Panc1 (cell line): ENCODE results near the gene RFC5. TPM values are rescaled to one million over a fixed set of nuclear protein-coding genes. Genes with fewer than 3 reads are reported as not detected.

Experiments used
- ATAC-seq: fragments of 200-7000 bp; cut with Tn5 transposase; 2 replicates; pipeline ENCODE4 v1.9.1; 2020; ENCODE audit warnings: mild to moderate bottlenecking, moderate library complexity
- BruUV-seq: library from RNA; stranded (reverse); fragments of 400-500 nt; replicated peaks from 2 replicates; lab custom pipeline; 2021; lab: Mats Ljungman, UMichigan
- CTCF ChIA-PET: fragments of 300-600 bp; sonication (Branson Sonifier 250); formaldehyde crosslinking; loops from one replicate; lab custom pipeline; 2022; ENCODE audit warnings: antibody characterized with exemption; lab: Charles Lee
- POLR2A ChIA-PET: fragments of 300-600 bp; sonication (Branson Sonifier 250); formaldehyde crosslinking; loops from one replicate; lab custom pipeline; 2022; ENCODE audit warnings: antibody characterized with exemption; lab: Charles Lee
- DNase-seq: peaks from one replicate; pipeline ENCODE4 v3.0.0-alpha.2; 2010; ENCODE audit warnings: low read depth, low spot score
- H3K27ac ChIP-seq: 2 replicates; pipeline ENCODE4 v1.5.1; 2011; ENCODE audit warnings: mild to moderate bottlenecking, low read length, inconsistent platforms
- H3K27me3 ChIP-seq: fragments of 200-500 bp; sonication (Bioruptor generic); 2 replicates; pipeline ENCODE4 v1.6.0; 2014; ENCODE audit warnings: low read length, inconsistent platforms; ENCODE audit not compliant: control insufficient read depth, insufficient read depth
- H3K36me3 ChIP-seq: fragments of 200-500 bp; sonication (Bioruptor generic); 2 replicates; pipeline ENCODE4 v1.5.1; 2014; ENCODE audit warnings: inconsistent platforms, mild to moderate bottlenecking, low read length, moderate library complexity; ENCODE audit not compliant: control insufficient read depth, insufficient read depth
- H3K4me1 ChIP-seq: 2 replicates; pipeline ENCODE4 v1.5.1; 2011; ENCODE audit warnings: inconsistent platforms, mild to moderate bottlenecking, low read length, moderate library complexity; ENCODE audit not compliant: control insufficient read depth, insufficient read depth
- H3K4me3 ChIP-seq, 2 experiments: 2 replicates each; pipeline ENCODE4 v1.5.1; 2011 to 2012; ENCODE audit warnings: low read depth in 2 of 2, low read length in 2 of 2, mild to moderate bottlenecking in 2 of 2, inconsistent platforms in 1 of 2, moderate library complexity in 1 of 2
- H3K9me3 ChIP-seq: fragments of 200-500 bp; sonication (Bioruptor generic); 2 replicates; pipeline ENCODE4 v1.5.1; 2014; ENCODE audit warnings: low read depth, mild to moderate bottlenecking, inconsistent platforms, low read length, moderate library complexity; ENCODE audit not compliant: control insufficient read depth, insufficient read depth
- POLR2AphosphoS5 ChIP-seq: IDR thresholded peaks from 2 replicates; pipeline ENCODE4 v1.6.1; 2012; ENCODE audit warnings: mild to moderate bottlenecking, low read depth, low read length, moderate library complexity
- SIN3A ChIP-seq: IDR thresholded peaks from 2 replicates; pipeline ENCODE4 v1.6.1; 2012; ENCODE audit warnings: low read depth, mild to moderate bottlenecking, low read length, moderate library complexity, borderline replicate concordance; ENCODE audit not compliant: insufficient read depth
- TCF7L2 ChIP-seq: IDR thresholded peaks from 2 replicates; pipeline ENCODE4 v1.6.1; 2011; ENCODE audit warnings: mild to moderate bottlenecking, low read depth, low read length, inconsistent platforms
- in situ Hi-C: cut with HindIII; loops from 2 replicates; pipeline ENCODE4 v1.10.0; 2016; ENCODE audit warnings: low sequenced_read_pairs, low pct_unique_long_range_greater_than_20kb
- intact Hi-C: fragments of 100-400 bp; cut with micrococcal nuclease; formaldehyde crosslinking; loops from one replicate; pipeline ENCODE4 v1.10.0; 2022; ENCODE audit not compliant: unreplicated experiment
- total RNA-seq: library from RNA; stranded (reverse); gene quantifications from one replicate; pipeline ENCODE4 v1.2.1, GENCODE V29; 2021; ENCODE audit not compliant: unreplicated experiment
- TF ChIP-seq, protein P1 (sequence below), 2 experiments: IDR thresholded peaks; 2 replicates each; pipeline ENCODE4 v1.6.1; 2011 to 2012; ENCODE audit warnings: low read depth in 2 of 2, control low read depth in 1 of 2, low read length in 1 of 2, mild to moderate bottlenecking in 1 of 2, moderate library complexity in 1 of 2; ENCODE audit not compliant: insufficient read depth in 1 of 2
- TF ChIP-seq, protein P2 (sequence below): fragments of 450-650 bp; IDR thresholded peaks from 2 replicates; pipeline ENCODE4 v1.5.1; 2017; ENCODE audit warnings: mild to moderate bottlenecking

RFC5 gene
- total RNA-seq, 1 experiment from 2014 or later = 25.0 TPM

DNA sequence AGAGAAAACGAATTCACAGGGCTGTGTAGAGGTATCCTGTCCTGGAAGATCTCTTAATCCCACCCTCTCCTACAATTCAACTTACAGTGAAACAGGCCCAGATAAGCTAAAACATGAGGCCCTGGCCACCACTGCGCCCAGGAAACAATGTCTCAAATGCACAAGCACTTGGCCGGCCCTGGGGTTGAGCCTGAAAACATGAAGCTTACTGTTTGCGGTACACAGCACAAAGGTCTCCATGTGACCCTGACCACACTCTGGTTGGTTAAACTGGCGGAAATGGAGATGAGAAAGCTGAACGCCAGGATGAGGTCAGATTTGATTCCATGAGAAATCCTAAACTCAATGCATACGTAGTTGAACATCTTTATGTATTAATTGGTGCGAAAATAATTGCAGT is 28.1 kb downstream of the RFC5 start:
- H3K4me1 ChIP-seq = peaks cover 6% of the 10 kb centered on the region; the same call in 1 of the 2 replicates
- BruUV-seq = no TSS peak
- no peaks in the 10 kb centered on the region for H3K27me3 ChIP-seq
- no peak overlapping the region for H3K4me3 ChIP-seq
- intact Hi-C loops (no loop called here), in situ Hi-C loops (no loop called here)
- ATAC-seq = no peak
- ChIA-PET CTCF (interaction anchor here (0.5 kb wide), 1 partner anchor 169 kb away, joined by 6 read pairs; no protein-coding TSS in a partner anchor), POLR2A (no interaction called here)
- TF ChIP-seq, protein P1, sequence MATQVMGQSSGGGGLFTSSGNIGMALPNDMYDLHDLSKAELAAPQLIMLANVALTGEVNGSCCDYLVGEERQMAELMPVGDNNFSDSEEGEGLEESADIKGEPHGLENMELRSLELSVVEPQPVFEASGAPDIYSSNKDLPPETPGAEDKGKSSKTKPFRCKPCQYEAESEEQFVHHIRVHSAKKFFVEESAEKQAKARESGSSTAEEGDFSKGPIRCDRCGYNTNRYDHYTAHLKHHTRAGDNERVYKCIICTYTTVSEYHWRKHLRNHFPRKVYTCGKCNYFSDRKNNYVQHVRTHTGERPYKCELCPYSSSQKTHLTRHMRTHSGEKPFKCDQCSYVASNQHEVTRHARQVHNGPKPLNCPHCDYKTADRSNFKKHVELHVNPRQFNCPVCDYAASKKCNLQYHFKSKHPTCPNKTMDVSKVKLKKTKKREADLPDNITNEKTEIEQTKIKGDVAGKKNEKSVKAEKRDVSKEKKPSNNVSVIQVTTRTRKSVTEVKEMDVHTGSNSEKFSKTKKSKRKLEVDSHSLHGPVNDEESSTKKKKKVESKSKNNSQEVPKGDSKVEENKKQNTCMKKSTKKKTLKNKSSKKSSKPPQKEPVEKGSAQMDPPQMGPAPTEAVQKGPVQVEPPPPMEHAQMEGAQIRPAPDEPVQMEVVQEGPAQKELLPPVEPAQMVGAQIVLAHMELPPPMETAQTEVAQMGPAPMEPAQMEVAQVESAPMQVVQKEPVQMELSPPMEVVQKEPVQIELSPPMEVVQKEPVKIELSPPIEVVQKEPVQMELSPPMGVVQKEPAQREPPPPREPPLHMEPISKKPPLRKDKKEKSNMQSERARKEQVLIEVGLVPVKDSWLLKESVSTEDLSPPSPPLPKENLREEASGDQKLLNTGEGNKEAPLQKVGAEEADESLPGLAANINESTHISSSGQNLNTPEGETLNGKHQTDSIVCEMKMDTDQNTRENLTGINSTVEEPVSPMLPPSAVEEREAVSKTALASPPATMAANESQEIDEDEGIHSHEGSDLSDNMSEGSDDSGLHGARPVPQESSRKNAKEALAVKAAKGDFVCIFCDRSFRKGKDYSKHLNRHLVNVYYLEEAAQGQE (IDR thresholded peaks at IDR 0.05; ENCODE audit: insufficient read depth in 1 of 2, low read depth in 2 of 2, low read length in 1 of 2) = no peak
- TF ChIP-seq POLR2AphosphoS5 = no peak
- peaks cover 26% of the 10 kb centered on the region for H3K36me3 ChIP-seq
- no peak for DNase-seq
- H3K27ac ChIP-seq = no peak overlapping the region
- H3K9me3 ChIP-seq = no peaks in the 10 kb centered on the region

DNA sequence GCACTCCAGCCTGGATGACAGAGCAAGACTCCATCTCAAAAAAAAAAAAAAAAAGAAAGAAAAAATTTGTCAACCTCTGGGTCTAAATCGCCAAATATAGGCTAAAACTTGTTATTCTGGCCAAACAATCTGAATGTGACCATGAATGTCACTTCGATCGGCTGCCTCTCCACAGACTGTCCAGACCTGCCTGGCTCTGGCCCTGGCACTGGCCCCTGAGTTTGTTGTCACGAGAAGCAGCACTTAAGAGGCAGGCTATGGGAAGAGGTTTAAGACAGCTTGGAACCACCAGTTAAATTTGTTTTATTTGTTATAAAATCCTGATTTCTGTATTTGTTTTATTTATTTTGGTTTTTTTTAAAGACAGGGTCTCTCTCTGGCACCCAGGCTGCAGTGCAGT is 29.9 kb downstream of the RFC5 start:
- no peak for ATAC-seq
- in situ Hi-C loops = no loop called here
- intact Hi-C loops = no loop called here
- Histone ChIP-seq H3K27me3 (no peaks in the 10 kb centered on the region), H3K9me3 (no peaks in the 10 kb centered on the region), H3K27ac (no peak overlapping the region), H3K4me3 (no peak overlapping the region), H3K4me1 (peaks cover 12% of the 10 kb centered on the region), H3K36me3 (peaks cover 20% of the 10 kb centered on the region)
- TF ChIP-seq, protein P2, sequence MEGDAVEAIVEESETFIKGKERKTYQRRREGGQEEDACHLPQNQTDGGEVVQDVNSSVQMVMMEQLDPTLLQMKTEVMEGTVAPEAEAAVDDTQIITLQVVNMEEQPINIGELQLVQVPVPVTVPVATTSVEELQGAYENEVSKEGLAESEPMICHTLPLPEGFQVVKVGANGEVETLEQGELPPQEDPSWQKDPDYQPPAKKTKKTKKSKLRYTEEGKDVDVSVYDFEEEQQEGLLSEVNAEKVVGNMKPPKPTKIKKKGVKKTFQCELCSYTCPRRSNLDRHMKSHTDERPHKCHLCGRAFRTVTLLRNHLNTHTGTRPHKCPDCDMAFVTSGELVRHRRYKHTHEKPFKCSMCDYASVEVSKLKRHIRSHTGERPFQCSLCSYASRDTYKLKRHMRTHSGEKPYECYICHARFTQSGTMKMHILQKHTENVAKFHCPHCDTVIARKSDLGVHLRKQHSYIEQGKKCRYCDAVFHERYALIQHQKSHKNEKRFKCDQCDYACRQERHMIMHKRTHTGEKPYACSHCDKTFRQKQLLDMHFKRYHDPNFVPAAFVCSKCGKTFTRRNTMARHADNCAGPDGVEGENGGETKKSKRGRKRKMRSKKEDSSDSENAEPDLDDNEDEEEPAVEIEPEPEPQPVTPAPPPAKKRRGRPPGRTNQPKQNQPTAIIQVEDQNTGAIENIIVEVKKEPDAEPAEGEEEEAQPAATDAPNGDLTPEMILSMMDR = no peak
- TF ChIP-seq SIN3A (no peak), TCF7L2 (no peak), POLR2AphosphoS5 (no peak)
- TF ChIP-seq, protein P1 (IDR thresholded peaks at IDR 0.05; ENCODE audit: insufficient read depth in 1 of 2, low read depth in 2 of 2, low read length in 1 of 2) = no peak
- CTCF ChIA-PET = no interaction called here
- POLR2A ChIA-PET = no interaction called here
- no TSS peak for BruUV-seq
- no peak for DNase-seq
